GM10266 (cell line): Measurements from ENCODE around the gene GFPT2.

ENCODE experiments used
- DNase-seq: peaks from one replicate; pipeline ENCODE4 v3.0.0; 2012; ENCODE audit errors: extremely low spot score
- CTCF ChIP-seq: IDR thresholded peaks from 2 replicates; pipeline ENCODE4 v1.5.1; 2012; ENCODE audit warnings: mild to moderate bottlenecking, low read depth; ENCODE audit not compliant: control insufficient read depth, insufficient read depth; ENCODE audit errors: missing control alignments

The GFPT2 gene

GRCh38 chr5:180353048-180353979, at the start of gene GFPT2:
TSS of gene GFPT2 (minus strand) at chr5:180353336. CDS start at chr5:180353217, 119 bp downstream.
- peak; percentile 95 for DNase-seq

GRCh38 chr5:180402716-180403115, 49.6 kb upstream of the GFPT2 start:
- TF ChIP-seq CTCF = no peak
- DNase-seq = no peak

More at GRCh38 chr5:180353048-180353979, at the start of gene GFPT2:
- no peak for TF ChIP-seq CTCF

- no peak for TF ChIP-seq CTCF
- no peak for DNase-seq
These were observed 48.2 kb upstream of the GFPT2 start for GRCh38 chr5:180401229-180401907.

- no peak for DNase-seq
- TF ChIP-seq CTCF = no peak
These were observed 47.3 kb upstream of the GFPT2 start for GRCh38 chr5:180400416-180400815.

- DNase-seq = no peak
- no peak for TF ChIP-seq CTCF
These were observed 46.5 kb upstream of the GFPT2 start for GRCh38 chr5:180399401-180400215.

- DNase-seq = no peak
- no peak for TF ChIP-seq CTCF
These were observed 43.8 kb upstream of the GFPT2 start for GRCh38 chr5:180396926-180397325.
